Mucosa of descending colon (tissue), 3 donors: Measurements from ENCODE around the gene ATP6V0A4. TPM values are rescaled to one million over a fixed set of nuclear protein-coding genes. Genes with fewer than 3 reads are reported as not detected.

ENCODE experiments used
- ATAC-seq: fragments of 200-7000 bp; cut with Tn5 transposase; one replicate; pipeline ENCODE4 v1.9.1; 2020; ENCODE audit warnings: mild to moderate bottlenecking, moderate library complexity
- DNase-seq, 3 donors: peaks; one replicate each; pipeline ENCODE4 v3.0.0-alpha.2; 2020
- H3K36me3 ChIP-seq: fragments of 200-600 bp; one replicate; pipeline ENCODE4 v1.8.0; 2021; ENCODE audit warnings: low read depth, mild to moderate bottlenecking
- H3K4me1 ChIP-seq: fragments of 200-600 bp; one replicate; pipeline ENCODE4 v1.8.0; 2021; ENCODE audit warnings: low read depth, mild to moderate bottlenecking
- H3K4me3 ChIP-seq: fragments of 200-600 bp; one replicate; pipeline ENCODE4 v1.8.0; 2021; ENCODE audit warnings: mild to moderate bottlenecking
- H3K9me3 ChIP-seq: fragments of 200-600 bp; one replicate; pipeline ENCODE4 v1.8.0; 2021; ENCODE audit warnings: mild to moderate bottlenecking
- CTCF ChIP-seq: fragments of 200-600 bp; IDR thresholded peaks from one replicate; pipeline ENCODE4 v1.8.0; 2022; ENCODE audit warnings: antibody characterized with exemption, mild to moderate bottlenecking
- intact Hi-C, 2 donors: fragments of 100-400 bp; cut with DNase I in 1 of 2; cut with micrococcal nuclease in 1 of 2; formaldehyde crosslinking; loops; one replicate each; pipeline versions ENCODE4 v1.11.0 to v1.11.1; 2022; cut with DNase I, micrococcal nuclease
- total RNA-seq, 3 donors: library from RNA; stranded (reverse); fragmentation: NEBNext Ultra II Directional in 2 of 3; extraction: Animal tissue kit (Norgen Biotek cat#: 25700) in 2 of 3; gene quantifications; one replicate each; pipeline versions ENCODE4 v1.2.1 to v1.2.4, GENCODE V29; 2021 to 2023
- donor health status: DM: no; HTN: no; CAD: no; lungs with moderate emphysema.
- donor health status: DM: no; HTN: no; CAD: no.
- donor health status: DM: no; HTN: yes; CAD: no.

ATP6V0A4 gene
- total RNA-seq, 3 donors from 2014 or later = not detected

GRCh38 chr7:138755331-138755747 lies 42.7 kb downstream of the ATP6V0A4 start:
- ATAC-seq (no peak), DNase-seq (no peak)
- Histone ChIP-seq H3K9me3 (no peaks in the 10 kb centered on the region), H3K36me3 (no peaks in the 10 kb centered on the region), H3K4me1 (no peaks in the 10 kb centered on the region), H3K4me3 (no peak overlapping the region)
- TF ChIP-seq CTCF = no peak
- intact Hi-C loops = no loop called here

- ATAC-seq (no peak), DNase-seq (no peak)
- intact Hi-C loops = no loop called here
- Histone ChIP-seq H3K4me3 (no peak overlapping the region), H3K36me3 (no peaks in the 10 kb centered on the region), H3K4me1 (no peaks in the 10 kb centered on the region), H3K9me3 (no peaks in the 10 kb centered on the region)
- TF ChIP-seq CTCF = no peak
Measured at GRCh38 chr7:138753610-138754009, 44.4 kb downstream of the ATP6V0A4 start.

GRCh38 chr7:138753150-138753518 lies 44.9 kb downstream of the ATP6V0A4 start:
- intact Hi-C loops = no loop called here
- ATAC-seq (no peak), DNase-seq (no peak)
- Histone ChIP-seq H3K36me3 (no peaks in the 10 kb centered on the region), H3K9me3 (no peaks in the 10 kb centered on the region), H3K4me3 (no peak overlapping the region), H3K4me1 (no peaks in the 10 kb centered on the region)
- TF ChIP-seq CTCF = no peak

- H3K9me3 ChIP-seq = no peaks in the 10 kb centered on the region
- ATAC-seq (peak; percentile 86), DNase-seq (peak; percentile 52 to 85 (median 59))
- no peaks in the 10 kb centered on the region for H3K4me1 ChIP-seq
- intact Hi-C loops = no loop called here
- no peak overlapping the region for H3K4me3 ChIP-seq
- no peak for TF ChIP-seq CTCF
- H3K36me3 ChIP-seq = no peaks in the 10 kb centered on the region
Measured at GRCh38 chr7:138752518-138753149, 45.4 kb downstream of the ATP6V0A4 start.

- TF ChIP-seq CTCF = no peak
- no peak overlapping the region for H3K4me3 ChIP-seq
- no peak for DNase-seq
- no peaks in the 10 kb centered on the region for H3K4me1 ChIP-seq
- H3K36me3 ChIP-seq = no peaks in the 10 kb centered on the region
- intact Hi-C loops = no loop called here
- no peaks in the 10 kb centered on the region for H3K9me3 ChIP-seq
- no peak for ATAC-seq
Measured at GRCh38 chr7:138750901-138751464, 47.0 kb downstream of the ATP6V0A4 start.
